Lung (tissue), 12 donors: ENCODE results near the gene B3GNT9. TPM values are rescaled to one million over a fixed set of nuclear protein-coding genes. Genes with fewer than 3 reads are reported as not detected.

Source experiments
- ATAC-seq: fragments of 200-7000 bp; cut with Tn5 transposase; one replicate; pipeline ENCODE4 v1.9.1; 2020; ENCODE audit warnings: moderate number of reproducible peaks; ENCODE audit not compliant: insufficient read depth, low FRiP score
- DNase-seq, 3 donors: peaks; one replicate each; pipeline ENCODE4 v3.0.0-alpha.2; 2013 to 2017
- H3K27ac ChIP-seq, 2 donors: one replicate each; pipeline ENCODE4 v1.5.1; 2013; ENCODE audit warnings: mild to moderate bottlenecking in 2 of 2, moderate library complexity in 2 of 2, control low read depth in 1 of 2, inconsistent platforms in 1 of 2, low read depth in 1 of 2, low read length in 1 of 2
- H3K27me3 ChIP-seq, 3 donors: one replicate each; pipeline ENCODE4 v1.5.1; 2013; ENCODE audit warnings: low read length in 2 of 3; ENCODE audit not compliant: control insufficient read depth in 3 of 3, insufficient read depth in 3 of 3
- H3K36me3 ChIP-seq, 4 donors: one replicate each; pipeline ENCODE4 v1.5.1; 2013; ENCODE audit warnings: low read length in 4 of 4, mild to moderate bottlenecking in 1 of 4, moderate library complexity in 1 of 4; ENCODE audit not compliant: control insufficient read depth in 4 of 4, insufficient read depth in 4 of 4
- H3K4me1 ChIP-seq, 5 donors: one replicate each; pipeline ENCODE4 v1.5.1; 2013; ENCODE audit warnings: low read length in 5 of 5, mild to moderate bottlenecking in 2 of 5, moderate library complexity in 1 of 5; ENCODE audit not compliant: control insufficient read depth in 5 of 5, insufficient read depth in 5 of 5
- H3K4me3 ChIP-seq: one replicate; pipeline ENCODE4 v1.5.1; 2013; ENCODE audit warnings: mild to moderate bottlenecking, control low read depth, moderate library complexity
- H3K9ac ChIP-seq, 2 donors: one replicate each; pipeline ENCODE4 v1.5.1; 2013; ENCODE audit warnings: low read length in 2 of 2, control low read depth in 1 of 2; ENCODE audit not compliant: insufficient read depth in 1 of 2
- H3K9me3 ChIP-seq, 4 donors: one replicate each; pipeline ENCODE4 v1.5.1; 2013; ENCODE audit warnings: low read length in 3 of 4, mild to moderate bottlenecking in 1 of 4, moderate library complexity in 1 of 4; ENCODE audit not compliant: control insufficient read depth in 4 of 4, insufficient read depth in 3 of 4
- WGBS, 2 donors: extraction: QIAGEN DNeasy Blood & Tissue Kit; methylation state at CpG; one replicate each; pipeline ENCODE4 v1.1.7; 2013; 5-methylcytosine and 5-hydroxymethylcytosine counted together
- polyA plus RNA-seq, 2 donors: library from polyadenylated mRNA; stranded (reverse); fragments of 200-250 nt; gene quantifications; one replicate each; pipeline ENCODE4 v1.2.1, GENCODE V29; 2013
- total RNA-seq, 2 donors: library from RNA; depleted of rRNA in 1 of 2; stranded (reverse); fragments of >200 nt in 1 of 2; gene quantifications; one replicate each; pipeline ENCODE4 v1.2.1, GENCODE V29; 2014 to 2021
- TF ChIP-seq, protein P1 (sequence below): IDR thresholded peaks from 2 replicates; pipeline ENCODE4 v1.5.1; 2012; ENCODE audit warnings: mild to moderate bottlenecking; ENCODE audit errors: control extremely low read depth, extremely low read depth
- donor health status: control.
- donor health status: control.
- donor health status: Bipolar disorder and iron deficiency.
- donor health status: healthy.
- donor health status: DM: yes; HTN: yes; CAD: no.

B3GNT9 gene
- total and polyA plus RNA-seq, 4 donors = 8.4 to 22.9 (median 14.5) TPM

DNA sequence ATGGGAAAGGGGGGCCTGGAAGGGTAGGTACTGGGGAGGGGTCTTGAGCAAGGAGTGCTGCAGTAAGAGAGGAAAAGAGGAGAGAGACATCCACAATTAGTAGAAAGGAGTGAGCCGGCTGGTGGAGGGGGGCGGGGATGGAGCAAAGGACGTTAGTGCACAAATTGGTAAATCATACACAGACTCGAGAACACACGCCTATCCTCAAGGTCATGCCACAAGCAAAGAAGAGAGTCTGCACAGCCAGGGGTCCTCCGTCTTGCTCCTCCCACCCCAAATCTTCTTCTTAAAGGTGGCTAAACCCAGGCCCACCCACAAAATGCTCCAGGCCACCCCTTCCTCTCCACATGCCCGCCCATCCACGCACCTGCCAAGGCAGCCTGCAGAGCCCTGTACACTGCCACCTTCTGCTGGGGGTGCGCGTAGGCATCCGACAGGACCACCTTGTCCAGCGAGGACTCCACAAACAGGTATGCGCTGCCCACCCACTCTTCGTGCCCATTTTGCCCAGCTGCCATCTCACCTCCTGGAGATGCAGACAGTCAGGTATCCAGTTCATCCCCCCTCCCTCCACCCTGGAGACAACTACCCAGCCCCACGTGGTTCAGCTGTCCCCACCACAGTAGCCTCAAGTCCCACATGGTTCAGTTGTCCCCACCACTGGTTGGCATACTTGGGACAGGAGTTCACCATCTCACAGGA, 5.5 kb upstream of the B3GNT9 start:
- DNase-seq = no peak
- Histone ChIP-seq H3K27ac (no peak overlapping the region), H3K27me3 (peaks cover 0 to 52% (median 48%) of the 10 kb centered on the region in 3 donors), H3K4me3 (no peak overlapping the region), H3K9ac (no peak overlapping the region), H3K4me1 (peaks cover 0 to 36% (median 3%) of the 10 kb centered on the region in 5 donors), H3K9me3 (no peaks in the 10 kb centered on the region), H3K36me3 (no peaks in the 10 kb centered on the region)
- no peak for ATAC-seq
- WGBS, 2 donors = 72 to 73% methylated on average over 15 of the region's 15 CpGs
- TF ChIP-seq, protein P1, sequence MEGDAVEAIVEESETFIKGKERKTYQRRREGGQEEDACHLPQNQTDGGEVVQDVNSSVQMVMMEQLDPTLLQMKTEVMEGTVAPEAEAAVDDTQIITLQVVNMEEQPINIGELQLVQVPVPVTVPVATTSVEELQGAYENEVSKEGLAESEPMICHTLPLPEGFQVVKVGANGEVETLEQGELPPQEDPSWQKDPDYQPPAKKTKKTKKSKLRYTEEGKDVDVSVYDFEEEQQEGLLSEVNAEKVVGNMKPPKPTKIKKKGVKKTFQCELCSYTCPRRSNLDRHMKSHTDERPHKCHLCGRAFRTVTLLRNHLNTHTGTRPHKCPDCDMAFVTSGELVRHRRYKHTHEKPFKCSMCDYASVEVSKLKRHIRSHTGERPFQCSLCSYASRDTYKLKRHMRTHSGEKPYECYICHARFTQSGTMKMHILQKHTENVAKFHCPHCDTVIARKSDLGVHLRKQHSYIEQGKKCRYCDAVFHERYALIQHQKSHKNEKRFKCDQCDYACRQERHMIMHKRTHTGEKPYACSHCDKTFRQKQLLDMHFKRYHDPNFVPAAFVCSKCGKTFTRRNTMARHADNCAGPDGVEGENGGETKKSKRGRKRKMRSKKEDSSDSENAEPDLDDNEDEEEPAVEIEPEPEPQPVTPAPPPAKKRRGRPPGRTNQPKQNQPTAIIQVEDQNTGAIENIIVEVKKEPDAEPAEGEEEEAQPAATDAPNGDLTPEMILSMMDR = no peak

DNA sequence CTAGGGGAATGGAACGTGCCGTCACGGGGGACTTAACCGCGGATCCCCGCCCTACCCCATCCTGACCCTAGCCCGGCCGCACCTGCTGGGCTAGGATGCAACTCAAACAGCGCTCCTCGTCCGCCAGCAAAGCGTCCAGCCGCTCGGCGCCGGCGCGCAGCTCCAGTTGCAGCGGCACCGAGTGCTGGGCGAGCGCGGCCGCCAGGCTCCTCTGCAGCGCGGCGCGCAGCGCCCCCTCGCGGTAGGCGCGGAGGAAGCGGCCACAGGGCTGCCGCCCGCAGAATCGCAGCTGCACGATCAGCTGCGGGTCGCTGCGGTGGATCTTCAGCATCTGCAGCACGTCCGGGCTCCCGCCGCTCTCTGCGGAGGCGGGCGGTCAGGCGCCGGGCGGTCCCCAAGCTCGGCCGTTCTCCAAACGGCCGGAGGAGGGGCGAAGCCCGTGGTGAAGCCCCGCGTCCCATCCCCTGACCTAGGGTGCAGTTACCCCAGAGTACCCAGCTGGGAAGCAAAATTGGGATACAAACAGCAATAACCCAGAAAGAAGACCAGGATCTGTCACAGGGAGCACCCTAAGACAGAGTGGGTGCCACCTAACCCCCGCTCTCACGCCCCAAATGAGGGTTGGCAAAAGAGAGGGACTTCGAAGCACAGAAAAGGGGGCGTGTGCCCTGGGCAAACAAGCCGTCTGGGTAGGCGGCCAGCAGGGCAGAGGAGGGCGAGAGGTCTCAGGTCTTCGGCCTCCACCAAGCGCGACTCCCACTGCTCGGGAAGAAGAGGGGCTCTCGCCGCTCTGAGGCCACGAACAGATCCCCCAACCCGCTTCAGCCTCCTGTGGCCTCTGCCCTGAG, 4.7 kb upstream of the B3GNT9 start:
- DNase-seq (peak; percentile 76 to 85 (median 78)), ATAC-seq (no peak)
- TF ChIP-seq, protein P1 = peak; percentile 96
- Histone ChIP-seq H3K4me1 (peaks cover 0 to 34% (median 4%) of the 10 kb centered on the region in 5 donors), H3K4me3 (no peak overlapping the region), H3K9me3 (no peaks in the 10 kb centered on the region), H3K36me3 (no peaks in the 10 kb centered on the region), H3K9ac (no peak overlapping the region), H3K27me3 (peaks cover 0 to 45% (median 44%) of the 10 kb centered on the region in 3 donors), H3K27ac (no peak overlapping the region)
- WGBS, 2 donors = 15 to 20% methylated on average over 60 to 74 of the region's 74 CpGs

DNA sequence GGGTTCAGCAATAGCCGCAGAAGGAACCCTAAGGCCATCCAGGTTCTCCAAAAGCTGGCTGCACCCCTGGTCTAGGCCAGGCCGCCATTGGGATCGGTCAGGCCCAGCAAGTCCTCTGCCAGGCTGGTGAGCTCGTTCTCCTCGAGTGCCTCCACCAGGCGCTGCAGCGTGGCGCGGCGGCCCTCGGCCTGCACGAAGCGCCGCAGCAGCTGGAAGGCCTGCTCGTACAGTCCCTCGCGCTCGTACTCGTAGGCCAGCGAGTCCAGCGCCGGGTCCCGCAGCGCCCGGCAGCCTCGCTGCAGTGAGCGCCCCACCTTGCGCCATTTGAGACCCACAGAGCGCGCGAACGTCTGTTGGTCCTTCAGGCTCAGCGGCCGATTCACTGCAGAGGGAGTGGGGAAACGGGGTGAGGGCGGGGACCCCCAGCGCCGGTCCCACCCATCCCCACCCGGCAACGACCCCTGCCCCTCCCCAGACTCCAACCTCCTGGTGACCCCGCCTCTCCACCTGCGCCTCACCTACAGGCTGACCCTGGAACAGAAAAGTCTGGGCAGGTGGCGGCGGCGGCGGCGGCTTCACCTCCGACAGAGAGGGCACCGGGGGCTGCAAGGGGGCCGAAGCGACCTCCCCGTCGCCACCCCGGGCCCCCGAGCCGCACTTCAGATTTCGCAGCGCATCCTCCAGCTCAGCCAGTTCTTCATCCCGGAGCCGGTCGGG, 3.9 kb upstream of the B3GNT9 start:
- H3K9me3 ChIP-seq = no peaks in the 10 kb centered on the region
- TF ChIP-seq, protein P1 = no peak
- no peak overlapping the region for H3K27ac ChIP-seq
- H3K9ac ChIP-seq = no peak overlapping the region
- DNase-seq (no peak), ATAC-seq (no peak)
- 42 to 43% methylated on average over 55 to 61 of the region's 61 CpGs for WGBS, 2 donors
- peaks cover 0 to 44% (median 42%) of the 10 kb centered on the region in 3 donors for H3K27me3 ChIP-seq
- no peaks in the 10 kb centered on the region for H3K36me3 ChIP-seq
- no peak overlapping the region for H3K4me3 ChIP-seq
- H3K4me1 ChIP-seq = peaks cover 0 to 33% (median 4%) of the 10 kb centered on the region in 5 donors
